ENCODE results near the gene PDE6D. TPM values are rescaled to one million over a fixed set of nuclear protein-coding genes. Genes with fewer than 3 reads are reported as not detected.

The PDE6D gene
- total and polyA plus RNA-seq, 4 experiments from 2014 or later: 29.1 to 74.0 (median 41.3) TPM

DNA sequence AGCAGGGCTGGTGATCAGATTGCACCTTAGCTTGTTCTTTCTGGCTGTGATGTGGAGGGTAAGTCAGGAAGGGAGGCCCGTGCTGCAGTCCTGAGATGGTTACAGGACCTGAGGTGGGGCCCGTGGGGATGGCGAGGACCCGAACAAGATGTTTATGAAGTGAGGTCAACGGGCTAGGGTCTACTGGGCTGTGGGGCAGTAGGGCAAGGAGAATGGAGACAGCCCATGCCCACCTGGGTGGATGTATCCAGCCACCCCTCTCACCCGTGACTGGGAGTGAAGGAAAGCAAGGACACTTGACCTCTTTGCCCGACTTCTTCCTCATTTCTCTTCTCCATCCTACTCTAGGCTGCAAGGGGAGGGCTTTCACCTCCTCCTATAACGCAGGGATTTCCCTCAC is 54.8 kb downstream of the PDE6D start:
- no peaks in the 10 kb centered on the region for H3K4me1 Mint-ChIP-seq
- no peak overlapping the region for H3K27ac Mint-ChIP-seq
- H3K27me3 Mint-ChIP-seq: no peaks in the 10 kb centered on the region
- Histone ChIP-seq H3K27ac (ENCODE audit: low read depth, low read length) (no peak overlapping the region), H3K4me1 (ENCODE audit: insufficient read depth, low read length) (no peaks in the 10 kb centered on the region), H3K36me3 (ENCODE audit: insufficient read depth, low read length) (no peaks in the 10 kb centered on the region), H3K9me3 (ENCODE audit: control insufficient read depth in 1 of 2, low read length in 2 of 2) (no peaks in the 10 kb centered on the region), H3K27me3 (ENCODE audit: insufficient read depth, low read length) (no peaks in the 10 kb centered on the region), H3K4me3 (ENCODE audit: low read length in 2 of 2) (no peak overlapping the region)
- no peak for DNase-seq
- intact Hi-C loops (cut with micrococcal nuclease): no loop called here
- H3K36me3 Mint-ChIP-seq: peaks cover 2 to 4% of the 10 kb centered on the region in 2 donors
- ChIA-PET POLR2A (ENCODE audit: partially characterized antibody) (no interaction called here), CTCF (ENCODE audit: partially characterized antibody) (interaction anchor here (1.3 to 3.2 kb wide), 2 partner anchors 11 to 51 kb away, joined by 4 to 23 read pairs; no protein-coding TSS in a partner anchor)
- H3K4me3 Mint-ChIP-seq: no peak overlapping the region
- H3K9me3 Mint-ChIP-seq: no peaks in the 10 kb centered on the region

DNA sequence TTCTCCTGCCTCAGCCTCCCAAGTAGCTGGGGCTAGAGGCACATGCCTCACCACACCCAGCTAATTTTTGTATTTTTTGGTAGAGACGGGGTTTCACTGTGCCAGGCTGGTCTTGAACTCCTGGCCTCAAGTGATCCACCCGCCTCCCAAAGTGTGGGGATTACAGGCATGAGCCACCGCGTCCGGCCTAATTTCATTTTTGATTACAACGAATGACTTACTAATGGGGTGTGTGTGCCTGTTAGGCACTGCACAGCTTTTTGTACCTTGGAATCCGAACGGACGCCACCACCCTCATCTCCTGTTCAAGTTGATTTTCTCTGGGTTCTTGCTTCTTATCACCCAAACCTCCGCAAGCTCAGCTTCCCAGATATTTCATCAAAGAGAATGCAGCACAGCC is 55.6 kb downstream of the PDE6D start:
- Mint-ChIP-seq H3K36me3 (peaks cover 0 to 4% of the 10 kb centered on the region in 2 donors), H3K27me3 (no peaks in the 10 kb centered on the region), H3K4me3 (no peak overlapping the region), H3K27ac (no peak overlapping the region), H3K9me3 (no peaks in the 10 kb centered on the region), H3K4me1 (no peaks in the 10 kb centered on the region)
- no peak overlapping the region for H3K4me3 ChIP-seq (ENCODE audit: low read length in 2 of 2)
- CTCF ChIA-PET (ENCODE audit: partially characterized antibody): interaction anchor here (1.1 to 3.2 kb wide), 4 partner anchors 11 to 50 kb away, joined by 4 to 23 read pairs (median 6); no protein-coding TSS in a partner anchor
- no peaks in the 10 kb centered on the region for H3K36me3 ChIP-seq (ENCODE audit: insufficient read depth, low read length)
- H3K9me3 ChIP-seq (ENCODE audit: control insufficient read depth in 1 of 2, low read length in 2 of 2): no peaks in the 10 kb centered on the region
- DNase-seq: no peak
- H3K27ac ChIP-seq (ENCODE audit: low read depth, low read length): no peak overlapping the region
- POLR2A ChIA-PET (ENCODE audit: partially characterized antibody): interaction anchor here (0.6 to 2.1 kb wide), 2 partner anchors 11 to 484 kb away, joined by 5 to 8 read pairs; no protein-coding TSS in a partner anchor
- H3K27me3 ChIP-seq (ENCODE audit: insufficient read depth, low read length): no peaks in the 10 kb centered on the region
- no peaks in the 10 kb centered on the region for H3K4me1 ChIP-seq (ENCODE audit: insufficient read depth, low read length)
- intact Hi-C loops (cut with micrococcal nuclease): no loop called here

DNA sequence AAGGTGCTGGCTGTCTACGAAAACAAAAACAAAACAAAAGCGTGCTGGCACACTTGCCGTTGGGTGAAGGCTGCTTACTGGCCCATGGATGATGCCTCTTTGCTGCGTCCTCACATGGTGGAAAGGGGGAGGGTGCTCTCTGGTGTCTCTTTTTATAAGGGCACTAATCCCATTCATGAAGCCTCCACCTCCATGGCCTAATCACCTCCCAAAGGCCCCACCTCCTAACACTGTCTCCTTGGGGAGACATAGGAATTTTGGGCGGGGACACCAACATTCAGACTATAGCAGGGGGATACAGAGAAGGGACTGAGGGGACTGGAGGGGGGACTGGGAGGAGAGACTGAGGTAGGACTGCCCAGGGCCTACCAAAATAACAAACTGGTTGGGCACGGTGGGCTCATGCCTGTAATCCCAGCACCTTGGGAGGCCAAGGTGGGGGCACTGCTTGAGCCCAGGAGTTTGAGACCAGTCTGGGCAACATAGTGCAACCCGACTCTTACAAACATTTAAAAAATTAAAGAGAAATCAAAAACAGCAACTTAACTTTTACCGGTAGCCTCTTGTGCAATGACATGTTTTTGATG is 58.3 kb downstream of the PDE6D start:
- Histone ChIP-seq H3K36me3 (ENCODE audit: insufficient read depth, low read length) (no peaks in the 10 kb centered on the region), H3K4me1 (ENCODE audit: insufficient read depth, low read length) (no peaks in the 10 kb centered on the region), H3K27ac (ENCODE audit: low read depth, low read length) (no peak overlapping the region), H3K9me3 (ENCODE audit: control insufficient read depth in 1 of 2, low read length in 2 of 2) (no peaks in the 10 kb centered on the region), H3K27me3 (ENCODE audit: insufficient read depth, low read length) (no peaks in the 10 kb centered on the region), H3K4me3 (ENCODE audit: low read length in 2 of 2) (no peak overlapping the region)
- ChIA-PET CTCF (ENCODE audit: partially characterized antibody) (interaction anchor here (2.4 kb wide), 1 partner anchor 45 kb away, joined by 9 read pairs; no protein-coding TSS in a partner anchor), POLR2A (ENCODE audit: partially characterized antibody) (no interaction called here)
- no peaks in the 10 kb centered on the region for H3K9me3 Mint-ChIP-seq
- H3K27ac Mint-ChIP-seq: peak overlapping the region in 1 of 7 donors; percentile 36
- H3K4me3 Mint-ChIP-seq: no peak overlapping the region
- intact Hi-C loops (cut with micrococcal nuclease): no loop called here
- no peak for DNase-seq
- H3K4me1 Mint-ChIP-seq: no peaks in the 10 kb centered on the region
- no peaks in the 10 kb centered on the region for H3K27me3 Mint-ChIP-seq
- H3K36me3 Mint-ChIP-seq: no peaks in the 10 kb centered on the region

DNA sequence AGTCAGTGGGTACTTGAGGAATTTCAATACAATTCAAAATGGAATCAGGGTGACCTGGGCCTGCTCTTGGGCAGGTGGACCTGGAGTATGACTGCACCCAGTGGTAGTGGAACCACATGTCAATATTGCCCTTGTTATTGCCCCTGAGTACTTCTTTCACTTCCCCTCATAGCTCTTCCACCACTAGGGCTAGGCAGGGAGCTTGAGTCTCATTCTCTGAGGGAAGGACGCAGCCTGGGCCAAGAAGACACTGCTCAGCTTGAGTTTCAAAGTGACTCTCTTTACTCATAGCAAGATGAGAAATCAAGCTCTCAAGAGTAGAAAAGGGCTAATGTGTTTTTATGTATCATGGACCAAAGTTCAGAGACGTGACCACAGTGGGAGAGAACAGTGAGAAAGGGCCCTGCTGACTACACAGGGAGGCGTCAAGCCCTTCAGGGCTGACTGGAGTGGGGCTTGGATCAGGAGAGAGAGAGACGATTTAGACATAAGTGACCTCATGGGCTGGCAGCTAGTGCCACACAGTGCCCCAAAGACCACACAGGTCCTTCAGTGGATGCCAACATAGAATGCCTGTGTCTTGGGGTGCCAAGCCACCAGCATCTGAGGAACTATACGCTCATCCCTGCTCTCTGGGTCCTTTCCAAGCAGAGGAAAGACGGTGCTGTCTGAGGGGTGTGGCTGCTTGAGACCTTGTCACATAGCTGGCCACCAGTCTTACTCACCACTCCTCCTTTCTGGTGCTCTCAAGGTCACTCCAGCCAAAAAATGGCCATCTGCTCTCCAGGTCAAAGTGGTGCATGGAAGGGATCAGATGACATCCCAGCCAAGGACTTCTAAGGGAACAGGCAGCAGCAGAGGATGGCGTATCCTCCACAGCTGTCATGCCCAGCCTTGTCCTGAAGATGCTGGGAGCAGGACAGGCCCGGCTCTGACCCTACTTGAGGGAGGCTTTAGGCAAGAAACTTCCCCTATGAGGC is 59.8 kb downstream of the PDE6D start:
- no peak for DNase-seq
- no peak overlapping the region for H3K27ac Mint-ChIP-seq
- no peaks in the 10 kb centered on the region for H3K9me3 Mint-ChIP-seq
- no peak overlapping the region for H3K4me3 ChIP-seq (ENCODE audit: low read length in 2 of 2)
- H3K9me3 ChIP-seq (ENCODE audit: control insufficient read depth in 1 of 2, low read length in 2 of 2): no peaks in the 10 kb centered on the region
- no peaks in the 10 kb centered on the region for H3K4me1 ChIP-seq (ENCODE audit: insufficient read depth, low read length)
- H3K27me3 Mint-ChIP-seq: no peaks in the 10 kb centered on the region
- H3K36me3 Mint-ChIP-seq: no peaks in the 10 kb centered on the region
- no peaks in the 10 kb centered on the region for H3K36me3 ChIP-seq (ENCODE audit: insufficient read depth, low read length)
- no peaks in the 10 kb centered on the region for H3K4me1 Mint-ChIP-seq
- H3K27me3 ChIP-seq (ENCODE audit: insufficient read depth, low read length): no peaks in the 10 kb centered on the region
- ChIA-PET CTCF (ENCODE audit: partially characterized antibody) (interaction anchor here (11.7 kb wide), 1 partner anchor 40 kb away, joined by 742 read pairs; no protein-coding TSS in a partner anchor), POLR2A (ENCODE audit: partially characterized antibody) (no interaction called here)
- H3K4me3 Mint-ChIP-seq: no peak overlapping the region
- intact Hi-C loops (cut with micrococcal nuclease): no loop called here
- no peak overlapping the region for H3K27ac ChIP-seq (ENCODE audit: low read depth, low read length)

DNA sequence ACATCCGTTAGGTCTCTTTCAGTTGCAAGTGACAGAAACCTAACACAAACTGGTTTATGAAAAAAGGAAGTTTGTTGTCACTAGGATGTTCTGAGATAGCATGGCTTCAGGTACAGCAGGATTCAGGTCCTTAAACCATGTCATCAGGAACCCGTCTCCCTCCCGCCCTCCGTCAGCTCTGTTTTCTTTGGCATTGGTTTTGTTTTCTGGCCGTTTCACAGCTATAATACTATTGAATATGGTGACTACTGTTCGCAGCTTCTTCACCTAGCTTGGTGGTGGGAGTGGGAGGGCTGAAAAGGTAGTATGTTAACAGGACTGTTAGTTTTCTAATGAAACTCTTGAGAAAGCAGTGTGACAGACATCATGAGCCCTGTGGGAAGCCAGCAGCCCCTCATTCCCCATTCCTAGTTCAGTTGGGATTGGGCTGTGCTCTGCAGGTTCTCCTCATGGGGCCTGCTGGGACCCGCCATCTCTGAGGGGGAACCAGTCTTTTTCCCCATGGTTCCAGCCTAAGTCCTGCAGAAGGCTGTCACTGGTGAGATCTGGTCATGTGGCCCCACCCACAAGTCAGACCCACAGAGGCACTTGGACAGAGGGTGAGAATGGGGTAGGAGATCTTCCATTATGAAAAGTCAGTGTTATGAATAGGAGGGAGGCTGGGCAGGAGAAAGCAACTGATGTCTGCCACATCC is 60.6 kb downstream of the PDE6D start:
- Histone ChIP-seq H3K27ac (ENCODE audit: low read depth, low read length) (no peak overlapping the region), H3K27me3 (ENCODE audit: insufficient read depth, low read length) (no peaks in the 10 kb centered on the region), H3K36me3 (ENCODE audit: insufficient read depth, low read length) (no peaks in the 10 kb centered on the region), H3K4me3 (ENCODE audit: low read length in 2 of 2) (no peak overlapping the region), H3K9me3 (ENCODE audit: control insufficient read depth in 1 of 2, low read length in 2 of 2) (no peaks in the 10 kb centered on the region), H3K4me1 (ENCODE audit: insufficient read depth, low read length) (no peaks in the 10 kb centered on the region)
- H3K4me3 Mint-ChIP-seq: no peak overlapping the region
- DNase-seq: no peak
- ChIA-PET POLR2A (ENCODE audit: partially characterized antibody) (no interaction called here), CTCF (ENCODE audit: partially characterized antibody) (interaction anchor here (11.7 kb wide), 1 partner anchor 39 kb away, joined by 742 read pairs; no protein-coding TSS in a partner anchor)
- peaks cover 0 to 4% (median 4%) of the 10 kb centered on the region in 4 donors for H3K4me1 Mint-ChIP-seq
- H3K27ac Mint-ChIP-seq: peak overlapping the region in 1 of 7 donors; percentile 47
- no peaks in the 10 kb centered on the region for H3K27me3 Mint-ChIP-seq
- H3K36me3 Mint-ChIP-seq: no peaks in the 10 kb centered on the region
- intact Hi-C loops (cut with micrococcal nuclease): no loop called here
- peaks cover 0 to 1% (median 0%) of the 10 kb centered on the region in 8 donors for H3K9me3 Mint-ChIP-seq

DNA sequence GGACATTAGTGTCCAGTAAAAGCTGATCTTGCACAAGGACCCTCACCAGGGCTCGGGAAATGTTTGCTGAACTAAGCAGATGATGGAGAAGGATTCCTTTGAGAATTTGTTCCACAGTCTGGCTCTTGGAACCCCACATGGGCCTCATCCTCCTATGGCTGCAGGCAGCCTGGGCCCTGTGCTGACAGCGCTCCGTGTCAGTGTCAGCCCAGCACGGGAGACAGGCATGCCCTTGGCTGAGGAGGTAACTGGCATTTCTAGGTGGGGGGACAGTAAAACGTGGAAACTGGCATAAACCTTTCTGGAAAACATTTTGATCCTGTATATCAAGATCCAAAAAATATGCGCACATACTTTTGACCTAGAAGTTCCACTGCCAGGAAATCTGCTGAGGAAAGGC is 62.3 kb downstream of the PDE6D start:
- Histone ChIP-seq H3K9me3 (ENCODE audit: control insufficient read depth in 1 of 2, low read length in 2 of 2) (no peaks in the 10 kb centered on the region), H3K4me1 (ENCODE audit: insufficient read depth, low read length) (peaks cover 16% of the 10 kb centered on the region), H3K4me3 (ENCODE audit: low read length in 2 of 2) (no peak overlapping the region), H3K27ac (ENCODE audit: low read depth, low read length) (no peak overlapping the region), H3K27me3 (ENCODE audit: insufficient read depth, low read length) (no peaks in the 10 kb centered on the region), H3K36me3 (ENCODE audit: insufficient read depth, low read length) (no peaks in the 10 kb centered on the region)
- peak overlapping the region in 1 of 7 donors; percentile 53 for H3K27ac Mint-ChIP-seq
- peaks cover 5 to 19% (median 14%) of the 10 kb centered on the region in 4 donors for H3K4me1 Mint-ChIP-seq
- no peak overlapping the region for H3K4me3 Mint-ChIP-seq
- POLR2A ChIA-PET (ENCODE audit: partially characterized antibody): interaction anchor here (1.4 kb wide), 1 partner anchor 9 kb away, joined by 3 read pairs; no protein-coding TSS in a partner anchor
- CTCF ChIA-PET (ENCODE audit: partially characterized antibody): interaction anchor here (1.3 to 11.7 kb wide), 2 partner anchors 37 to 91 kb away, joined by 6 to 742 read pairs; no protein-coding TSS in a partner anchor
- H3K36me3 Mint-ChIP-seq: peaks cover under 1 to 5% of the 10 kb centered on the region in 2 donors
- H3K9me3 Mint-ChIP-seq: peaks cover 0 to 1% (median 0%) of the 10 kb centered on the region in 8 donors
- intact Hi-C loops (cut with micrococcal nuclease): no loop called here
- no peaks in the 10 kb centered on the region for H3K27me3 Mint-ChIP-seq
- no peak for DNase-seq
